HFF-Myc (cell line): ENCODE results near the gene SSC4D.

Source experiments
- DNase-seq: peaks from one replicate; pipeline ENCODE4 v3.0.0-alpha.2; 2011; ENCODE audit warnings: low read depth; ENCODE audit errors: extremely low read depth
- H3K4me3 ChIP-seq: replicated peaks from 2 replicates; pipeline ENCODE4 v1.5.1; 2011; ENCODE audit warnings: low read depth, mild to moderate bottlenecking, control low read depth, low read length
- TF ChIP-seq, protein P1 (sequence below): IDR thresholded peaks from 2 replicates; pipeline ENCODE4 v1.5.1; 2012; ENCODE audit warnings: mild to moderate bottlenecking, low read depth, low read length, control low read depth; ENCODE audit errors: missing control alignments

SSC4D gene

DNA sequence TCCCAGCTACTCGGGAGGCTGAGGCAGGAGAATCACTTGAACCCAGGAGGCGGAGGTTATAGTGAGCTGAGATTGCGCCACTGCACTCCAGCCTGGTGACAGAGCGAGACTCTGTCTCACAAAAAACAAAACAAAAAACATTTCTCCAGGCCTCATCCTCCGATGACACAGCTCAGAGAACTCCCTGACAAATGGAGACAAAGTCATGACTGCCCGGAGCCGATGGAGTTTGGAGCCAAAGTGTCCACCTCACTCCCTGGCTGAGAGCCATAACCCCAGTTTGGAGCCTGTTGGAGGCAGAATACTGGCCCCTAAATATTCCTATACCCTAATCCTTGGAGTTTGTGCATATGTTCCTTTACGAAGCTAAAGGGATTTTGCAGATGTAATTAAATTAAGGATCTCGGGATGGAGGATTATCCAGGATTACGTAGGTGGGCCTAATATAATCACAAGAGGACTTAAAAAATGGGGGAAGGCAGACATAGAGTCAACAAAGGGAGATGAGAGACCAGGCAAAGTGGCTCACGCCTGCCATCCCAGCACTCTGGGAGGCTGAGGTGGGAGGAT, 22.7 kb downstream of the SSC4D start:
- no peak for DNase-seq
- TF ChIP-seq, protein P1, sequence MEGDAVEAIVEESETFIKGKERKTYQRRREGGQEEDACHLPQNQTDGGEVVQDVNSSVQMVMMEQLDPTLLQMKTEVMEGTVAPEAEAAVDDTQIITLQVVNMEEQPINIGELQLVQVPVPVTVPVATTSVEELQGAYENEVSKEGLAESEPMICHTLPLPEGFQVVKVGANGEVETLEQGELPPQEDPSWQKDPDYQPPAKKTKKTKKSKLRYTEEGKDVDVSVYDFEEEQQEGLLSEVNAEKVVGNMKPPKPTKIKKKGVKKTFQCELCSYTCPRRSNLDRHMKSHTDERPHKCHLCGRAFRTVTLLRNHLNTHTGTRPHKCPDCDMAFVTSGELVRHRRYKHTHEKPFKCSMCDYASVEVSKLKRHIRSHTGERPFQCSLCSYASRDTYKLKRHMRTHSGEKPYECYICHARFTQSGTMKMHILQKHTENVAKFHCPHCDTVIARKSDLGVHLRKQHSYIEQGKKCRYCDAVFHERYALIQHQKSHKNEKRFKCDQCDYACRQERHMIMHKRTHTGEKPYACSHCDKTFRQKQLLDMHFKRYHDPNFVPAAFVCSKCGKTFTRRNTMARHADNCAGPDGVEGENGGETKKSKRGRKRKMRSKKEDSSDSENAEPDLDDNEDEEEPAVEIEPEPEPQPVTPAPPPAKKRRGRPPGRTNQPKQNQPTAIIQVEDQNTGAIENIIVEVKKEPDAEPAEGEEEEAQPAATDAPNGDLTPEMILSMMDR = no peak
- H3K4me3 ChIP-seq = no peak overlapping the region

GRCh38 chr7:76383089-76383944, 26.2 kb downstream of the SSC4D start:
- TF ChIP-seq, protein P1 = no peak
- H3K4me3 ChIP-seq = no peak overlapping the region
- DNase-seq = no peak

GRCh38 chr7:76381814-76382213, 27.7 kb downstream of the SSC4D start:
- TF ChIP-seq, protein P1 = no peak
- no peak for DNase-seq
- no peak overlapping the region for H3K4me3 ChIP-seq

DNA sequence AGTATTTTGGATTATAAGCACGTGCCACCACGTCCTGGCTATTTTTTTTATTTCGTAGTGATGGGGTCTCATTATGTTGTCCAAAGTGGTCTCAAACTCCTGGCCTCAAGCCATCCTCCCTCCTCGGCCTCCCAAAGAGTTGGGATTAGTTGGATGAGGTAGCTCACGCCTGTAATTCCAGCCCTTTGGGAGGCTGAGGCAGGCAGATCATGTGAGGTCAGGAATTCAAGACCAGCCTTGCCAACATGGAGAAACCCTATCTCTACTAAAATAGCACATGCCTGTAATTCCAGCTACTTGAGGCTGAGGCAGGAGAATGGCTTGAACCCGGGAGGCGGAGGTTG, 28.9 kb downstream of the SSC4D start:
- no peak overlapping the region; the same call in 1 of the 2 replicates for H3K4me3 ChIP-seq
- TF ChIP-seq, protein P1 = no peak
- DNase-seq = no peak

DNA sequence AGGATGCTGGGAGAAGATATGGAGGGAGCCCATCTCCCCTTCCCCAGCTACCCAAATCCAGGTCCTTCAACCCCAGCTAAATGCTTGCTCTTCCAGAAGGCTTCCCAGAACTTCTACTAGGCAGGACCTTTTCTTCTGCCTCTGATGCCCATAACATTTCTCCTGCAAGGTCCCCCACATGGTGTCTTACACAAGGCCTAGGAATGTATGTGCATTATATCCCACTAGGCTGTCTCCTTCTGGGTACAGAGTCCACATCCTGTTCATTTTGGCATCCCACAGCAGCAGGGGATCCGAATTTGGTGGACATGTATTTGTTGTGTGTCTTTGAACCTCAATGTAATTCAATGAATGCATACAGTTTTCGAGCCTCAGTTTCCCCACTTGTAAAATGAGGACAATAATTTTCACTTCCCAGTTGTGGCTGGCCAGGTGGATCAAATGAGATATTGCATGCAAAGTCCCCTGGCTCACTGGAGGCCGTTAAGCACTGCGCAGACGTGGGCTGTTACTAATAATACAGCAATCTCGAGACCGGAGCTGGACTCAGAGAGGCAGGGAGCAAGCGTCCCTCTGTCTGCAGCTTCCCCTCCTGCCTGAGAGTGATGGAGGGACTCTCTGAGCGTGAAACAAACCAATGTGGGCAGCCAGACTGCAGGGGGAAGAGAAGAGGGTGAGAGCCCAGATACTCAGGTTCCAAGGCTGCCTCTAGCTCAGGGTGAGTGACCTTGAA, 32.1 kb downstream of the SSC4D start:
- DNase-seq = no peak
- TF ChIP-seq, protein P1 = no peak
- H3K4me3 ChIP-seq = no peak overlapping the region

GRCh38 chr7:76375251-76375650, 34.2 kb downstream of the SSC4D start:
- TF ChIP-seq, protein P1 = no peak
- H3K4me3 ChIP-seq = no peak overlapping the region
- no peak for DNase-seq
